CD4-positive, alpha-beta T cell treated with Interleukin-21 for 1 hour (primary cell): ENCODE results near the gene CDK1.
A peak's percentile ranks its signal among the peaks of the same experiment; 100 is the strongest.

Source experiments
- DNase-seq: peaks from one replicate; pipeline ENCODE4 v3.0.0-alpha.2; 2020

CDK1 gene

DNA sequence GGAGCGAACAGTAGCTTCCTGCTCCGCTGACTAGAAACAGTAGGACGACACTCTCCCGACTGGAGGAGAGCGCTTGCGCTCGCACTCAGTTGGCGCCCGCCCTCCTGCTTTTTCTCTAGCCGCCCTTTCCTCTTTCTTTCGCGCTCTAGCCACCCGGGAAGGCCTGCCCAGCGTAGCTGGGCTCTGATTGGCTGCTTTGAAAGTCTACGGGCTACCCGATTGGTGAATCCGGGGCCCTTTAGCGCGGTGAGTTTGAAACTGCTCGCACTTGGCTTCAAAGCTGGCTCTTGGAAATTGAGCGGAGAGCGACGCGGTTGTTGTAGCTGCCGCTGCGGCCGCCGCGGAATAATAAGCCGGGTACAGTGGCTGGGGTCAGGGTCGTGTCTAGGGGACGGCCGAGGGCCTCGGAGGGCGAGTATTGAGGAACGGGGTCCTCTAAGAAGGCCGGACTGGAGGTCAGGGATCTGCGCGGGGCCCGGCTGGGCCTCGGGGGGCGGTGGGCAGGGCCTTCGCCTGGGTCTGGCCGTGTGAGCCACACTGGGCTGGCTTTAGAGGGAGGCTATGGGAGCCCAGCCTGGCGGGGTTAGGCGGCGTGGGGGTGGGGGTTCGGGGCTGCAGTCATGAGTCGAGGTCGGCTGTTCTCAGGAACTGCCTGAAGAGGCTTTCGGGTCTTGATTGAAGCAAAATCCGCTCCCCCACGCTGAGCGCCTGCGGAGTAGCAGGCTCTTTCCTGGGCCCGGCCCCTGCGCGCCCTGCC is at the start of gene CDK1:
TSS of gene CDK1 (plus strand) at position 265 of the 757 bp plus-strand sequence. CDS start 1,688 bp downstream, outside the sequence.
- DNase-seq: peak; percentile 98

- peak; percentile 44 for DNase-seq
Measured at GRCh38 chr10:60729106-60729505, 49.2 kb upstream of the CDK1 start.

- DNase-seq: peak; percentile 67
Measured at GRCh38 chr10:60731134-60731885, 47.0 kb upstream of the CDK1 start.

DNA sequence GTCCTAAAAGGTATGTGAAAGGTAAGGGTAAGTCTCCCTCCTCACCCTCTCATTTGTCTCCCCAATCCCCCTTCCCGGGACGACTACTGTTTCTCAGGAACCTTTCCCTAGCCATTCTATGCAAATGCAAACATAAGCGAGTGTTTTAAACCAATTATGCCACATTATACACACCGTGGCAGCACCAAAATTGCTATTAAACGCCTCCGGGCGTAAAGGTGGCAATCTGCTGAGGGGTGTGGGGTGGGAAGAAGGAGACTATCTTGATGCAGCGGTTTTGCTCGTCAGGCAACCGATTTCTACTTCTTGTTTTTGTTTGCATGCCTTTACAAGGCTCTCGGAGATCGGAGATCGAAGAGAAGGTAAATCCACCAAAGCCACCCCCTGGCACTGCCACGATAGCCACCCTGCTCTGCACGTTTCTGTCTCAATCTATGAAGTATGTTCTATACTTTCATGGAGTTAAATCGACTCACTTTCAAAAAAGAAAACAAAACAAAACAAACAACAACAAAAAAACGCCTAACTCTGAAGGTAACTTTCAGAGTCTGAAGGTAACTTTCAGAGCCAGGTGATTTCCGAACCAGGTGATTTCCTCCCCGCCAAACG is 46.0 kb upstream of the CDK1 start:
- DNase-seq: peak; percentile 69

GRCh38 chr10:60732807-60733516 is 45.3 kb upstream of the CDK1 start:
- DNase-seq: peak; percentile 57

- DNase-seq: no peak
Measured at GRCh38 chr10:60733517-60733822, 44.8 kb upstream of the CDK1 start.

GRCh38 chr10:60733826-60734225 is 44.5 kb upstream of the CDK1 start:
- DNase-seq: no peak

GRCh38 chr10:60734226-60734625 is 44.1 kb upstream of the CDK1 start:
- DNase-seq: no peak

- no peak for DNase-seq
Measured at GRCh38 chr10:60735244-60735643, 43.0 kb upstream of the CDK1 start.

DNA sequence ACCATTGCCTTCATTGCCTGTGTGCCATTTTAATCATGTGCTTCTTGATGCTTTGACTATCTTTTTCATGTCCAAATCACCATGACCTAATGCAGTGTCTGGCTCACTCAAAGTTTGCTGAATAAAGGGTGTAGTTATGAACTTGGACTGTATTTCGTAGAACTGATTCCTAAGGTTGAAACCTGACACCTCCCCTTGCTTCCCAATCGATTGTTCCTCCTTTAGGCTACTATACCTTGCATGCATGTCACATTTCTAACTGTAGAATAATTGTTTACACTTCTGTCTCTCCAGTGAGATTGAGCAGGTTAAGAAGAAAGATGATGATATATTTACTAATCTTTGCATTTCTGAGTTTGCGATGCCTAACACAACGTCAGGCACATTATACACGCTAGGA is 41.0 kb upstream of the CDK1 start:
- no peak for DNase-seq

DNA sequence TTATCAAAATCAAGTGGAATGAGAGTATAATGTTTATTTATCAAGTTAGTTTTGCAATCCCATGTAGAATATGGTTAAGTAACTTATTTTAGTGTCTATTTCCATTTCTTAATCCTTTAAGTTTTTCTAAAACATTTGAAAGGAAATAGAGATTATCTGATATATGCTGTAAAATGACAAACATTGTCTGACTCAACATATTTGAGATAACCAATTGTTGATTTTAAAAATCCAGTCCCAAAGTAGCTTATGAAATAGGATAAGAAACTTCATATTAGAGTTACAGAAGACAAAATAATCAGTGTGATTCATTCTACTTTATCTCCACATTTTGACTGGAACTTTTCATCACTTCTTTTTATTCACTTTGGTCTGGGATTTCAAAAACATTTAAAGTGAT is 38.7 kb upstream of the CDK1 start:
- DNase-seq: no peak

DNA sequence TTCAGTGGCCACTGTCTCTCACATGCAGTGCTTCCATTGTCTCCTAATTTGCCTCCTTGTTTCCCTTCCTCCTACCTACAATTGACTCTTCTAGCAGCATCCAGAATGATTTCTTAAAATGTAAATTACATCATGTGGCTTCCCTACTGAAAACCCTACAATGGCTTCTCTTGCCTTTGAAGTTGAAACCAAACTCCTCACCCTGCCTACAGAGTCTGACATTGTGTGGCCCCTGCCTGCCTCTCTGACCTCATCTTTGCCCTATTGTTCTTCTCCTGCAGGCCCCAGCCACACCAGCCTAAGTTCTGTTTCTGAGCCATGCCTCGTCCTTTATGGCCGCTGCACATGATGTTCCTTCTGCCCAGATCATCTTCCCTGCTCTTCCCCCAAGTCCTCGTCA is 35.8 kb upstream of the CDK1 start:
- DNase-seq: no peak

- DNase-seq: no peak
Measured at GRCh38 chr10:60747817-60748469, 30.3 kb upstream of the CDK1 start.

GRCh38 chr10:60753152-60753551 is 25.1 kb upstream of the CDK1 start:
- no peak for DNase-seq

- DNase-seq: no peak
Measured at GRCh38 chr10:60753817-60754216, 24.5 kb upstream of the CDK1 start.

DNA sequence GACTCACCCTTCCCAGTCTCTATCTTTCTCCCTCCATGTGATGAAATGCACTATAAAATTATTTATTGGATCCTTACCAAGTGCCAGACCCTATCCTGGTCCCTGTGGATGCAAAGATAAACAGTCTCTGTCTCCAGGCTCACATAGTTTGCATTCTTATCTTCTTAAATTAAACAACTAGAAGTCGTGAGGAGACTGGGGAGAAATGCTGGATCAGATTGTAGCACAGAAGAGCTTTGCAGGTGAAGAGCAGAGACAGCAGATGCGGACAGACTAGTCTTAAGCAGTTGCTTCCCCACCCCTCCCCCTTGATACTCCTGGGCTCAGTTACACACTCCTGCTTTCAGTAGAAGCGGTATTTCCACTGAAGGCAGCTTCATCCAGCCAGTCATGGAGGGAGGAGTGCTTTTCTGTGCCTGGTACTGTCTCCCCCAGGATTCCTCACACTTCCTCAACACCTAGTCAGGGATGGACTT is 20.8 kb upstream of the CDK1 start:
- no peak for DNase-seq

GRCh38 chr10:60759181-60759580 is 19.1 kb upstream of the CDK1 start:
- no peak for DNase-seq

DNA sequence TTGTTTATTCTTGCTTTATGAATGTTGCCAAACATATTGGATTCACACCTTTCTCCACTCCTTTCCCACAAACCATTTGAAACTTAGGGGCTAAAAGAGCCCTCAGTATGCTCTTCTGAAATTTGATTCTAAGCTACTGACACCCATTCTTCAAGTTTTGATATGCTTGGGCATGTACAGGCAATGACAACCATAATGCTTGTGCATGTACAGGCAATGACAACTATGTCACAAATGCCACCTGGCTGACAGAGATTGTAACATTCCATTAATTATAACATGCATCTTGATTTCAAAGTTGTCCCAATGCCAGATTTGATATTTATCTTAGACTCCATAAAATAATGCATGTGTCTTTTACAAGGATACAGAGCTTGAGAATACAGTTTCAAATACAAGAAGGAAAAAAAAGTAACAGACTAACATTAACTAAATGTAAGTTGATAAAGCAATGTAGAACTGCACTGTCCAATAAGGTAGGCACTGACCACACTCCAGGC is 17.5 kb upstream of the CDK1 start:
- DNase-seq: no peak

GRCh38 chr10:60762554-60762953 is 15.7 kb upstream of the CDK1 start:
- no peak for DNase-seq

- no peak for DNase-seq
Measured at GRCh38 chr10:60767424-60767823, 10.9 kb upstream of the CDK1 start.

- DNase-seq: no peak
Measured at GRCh38 chr10:60769406-60769805, 8.9 kb upstream of the CDK1 start.

- no peak for DNase-seq
Measured at GRCh38 chr10:60777696-60778213, 523 bp upstream of the CDK1 start.
